T-helper 2 cell treated with Interferon-gamma antibody and Interleukin-4, amounts not matched to agents 100 ng/mL and 5 ng/mL, for 36 hours (primary cell): ENCODE results near the gene GNAL. TPM values are rescaled to one million over a fixed set of nuclear protein-coding genes. Genes with fewer than 3 reads are reported as not detected.
"Not testable (repeated sequence)": the region's sequence is repeated elsewhere in the genome, so short reads cannot be mapped to it uniquely, and the experiment has no call there.

Experiments
- intact Hi-C: fragments of 100-400 bp; cut with micrococcal nuclease; formaldehyde crosslinking; loops from one replicate; pipeline ENCODE4 v1.15.1; 2023
- total RNA-seq: library from RNA; stranded (reverse); gene quantifications from 2 replicates; pipeline ENCODE4 v1.2.3, GENCODE V29; 2022

Gene GNAL
- total RNA-seq, 1 donor from 2014 or later = 0.41 TPM

- intact Hi-C loops = no loop called here
These were observed 20.5 kb upstream of the GNAL start for GRCh38 chr18:11668441-11669169.

- intact Hi-C loops = no loop called here
These were observed 19.7 kb upstream of the GNAL start for GRCh38 chr18:11669271-11669947.

- intact Hi-C loops = no loop called here
These were observed 19.2 kb upstream of the GNAL start for GRCh38 chr18:11669948-11670275.

- intact Hi-C loops = no loop called here
These were observed 17.9 kb upstream of the GNAL start for GRCh38 chr18:11671156-11671555.

GRCh38 chr18:11672198-11672597 lies 16.9 kb upstream of the GNAL start:
- intact Hi-C loops = no loop called here

- intact Hi-C loops = no loop called here
These were observed 16.1 kb upstream of the GNAL start for GRCh38 chr18:11672846-11673454.

GRCh38 chr18:11673560-11673959 lies 15.5 kb upstream of the GNAL start:
- intact Hi-C loops = no loop called here

- intact Hi-C loops = no loop called here
These were observed 14.9 kb upstream of the GNAL start for GRCh38 chr18:11674119-11674518.

- intact Hi-C loops = no loop called here
These were observed 12.7 kb upstream of the GNAL start for GRCh38 chr18:11676386-11676785.

GRCh38 chr18:11676867-11677266 lies 12.2 kb upstream of the GNAL start:
- intact Hi-C loops = no loop called here

- intact Hi-C loops = no loop called here
These were observed 10.9 kb upstream of the GNAL start for GRCh38 chr18:11678211-11678610.

GRCh38 chr18:11689669-11690565 lies 853 bp downstream of the GNAL start:
- intact Hi-C loops = no loop called here

GRCh38 chr18:11690660-11691059 lies 1.6 kb downstream of the GNAL start:
- intact Hi-C loops = not testable (repeated sequence)

GRCh38 chr18:11695736-11696135 lies 6.7 kb downstream of the GNAL start:
- intact Hi-C loops = no loop called here

GRCh38 chr18:11696451-11696850 lies 7.4 kb downstream of the GNAL start:
- intact Hi-C loops = no loop called here

GRCh38 chr18:11700876-11701275 lies 11.8 kb downstream of the GNAL start:
- intact Hi-C loops = no loop called here

- intact Hi-C loops = no loop called here
These were observed 21.5 kb downstream of the GNAL start for GRCh38 chr18:11710578-11710977.

GRCh38 chr18:11713756-11714155 lies 24.7 kb downstream of the GNAL start:
- intact Hi-C loops = no loop called here

GRCh38 chr18:11714244-11714918 lies 25.3 kb downstream of the GNAL start:
- intact Hi-C loops = no loop called here

- intact Hi-C loops = not testable (repeated sequence)
These were observed 27.8 kb downstream of the GNAL start for GRCh38 chr18:11716767-11717315.

- intact Hi-C loops = no loop called here
These were observed 30.0 kb downstream of the GNAL start for GRCh38 chr18:11719050-11719449.
